Measurements from ENCODE around the gene PAK4.
"Not testable (repeated sequence)": the region's sequence is repeated elsewhere in the genome, so short reads cannot be mapped to it uniquely, and the experiment has no call there.

PAK4 gene

GRCh38 chr19:39127812-39128515 lies 2.4 kb downstream of the PAK4 start:
- in situ Hi-C loops (cut with MboI; ENCODE audit: low sequenced_read_pairs) = no loop called here

GRCh38 chr19:39128516-39129079 lies 3.0 kb downstream of the PAK4 start:
- in situ Hi-C loops (cut with MboI; ENCODE audit: low sequenced_read_pairs) = no loop called here

GRCh38 chr19:39129116-39129515 lies 3.5 kb downstream of the PAK4 start:
- in situ Hi-C loops (cut with MboI; ENCODE audit: low sequenced_read_pairs) = no loop called here

- in situ Hi-C loops (cut with MboI; ENCODE audit: low sequenced_read_pairs) = no loop called here
These were observed 5.0 kb downstream of the PAK4 start for GRCh38 chr19:39130337-39131254.

- in situ Hi-C loops (cut with MboI; ENCODE audit: low sequenced_read_pairs) = no loop called here
These were observed 5.7 kb downstream of the PAK4 start for GRCh38 chr19:39131255-39131755.

GRCh38 chr19:39132344-39132969 lies 6.9 kb downstream of the PAK4 start:
- in situ Hi-C loops (cut with MboI; ENCODE audit: low sequenced_read_pairs) = no loop called here

- in situ Hi-C loops (cut with MboI; ENCODE audit: low sequenced_read_pairs) = no loop called here
These were observed 8.1 kb downstream of the PAK4 start for GRCh38 chr19:39133431-39134270.

GRCh38 chr19:39135701-39136100 lies 10.1 kb downstream of the PAK4 start:
- in situ Hi-C loops (cut with MboI; ENCODE audit: low sequenced_read_pairs) = no loop called here

GRCh38 chr19:39136225-39136940 lies 10.8 kb downstream of the PAK4 start:
- in situ Hi-C loops (cut with MboI; ENCODE audit: low sequenced_read_pairs) = no loop called here

- in situ Hi-C loops (cut with MboI; ENCODE audit: low sequenced_read_pairs) = no loop called here
These were observed 11.5 kb downstream of the PAK4 start for GRCh38 chr19:39137131-39137530.

- in situ Hi-C loops (cut with MboI; ENCODE audit: low sequenced_read_pairs) = no loop called here
These were observed 12.9 kb downstream of the PAK4 start for GRCh38 chr19:39138221-39139211.

- in situ Hi-C loops (cut with MboI; ENCODE audit: low sequenced_read_pairs) = no loop called here
These were observed 13.8 kb downstream of the PAK4 start for GRCh38 chr19:39139305-39139874.

GRCh38 chr19:39139971-39140453 lies 14.4 kb downstream of the PAK4 start:
- in situ Hi-C loops (cut with MboI; ENCODE audit: low sequenced_read_pairs) = no loop called here

GRCh38 chr19:39140594-39140993 lies 15.0 kb downstream of the PAK4 start:
- in situ Hi-C loops (cut with MboI; ENCODE audit: low sequenced_read_pairs) = no loop called here

- in situ Hi-C loops (cut with MboI; ENCODE audit: low sequenced_read_pairs) = no loop called here
These were observed 16.3 kb downstream of the PAK4 start for GRCh38 chr19:39141929-39142328.

GRCh38 chr19:39142630-39143029 lies 17.0 kb downstream of the PAK4 start:
- in situ Hi-C loops (cut with MboI; ENCODE audit: low sequenced_read_pairs) = no loop called here

GRCh38 chr19:39143757-39144289 lies 18.2 kb downstream of the PAK4 start:
- in situ Hi-C loops (cut with MboI; ENCODE audit: low sequenced_read_pairs) = not testable (repeated sequence)
